Colonic mucosa (tissue), 4 donors: ENCODE results near the gene FSD1L. TPM values are rescaled to one million over a fixed set of nuclear protein-coding genes. Genes with fewer than 3 reads are reported as not detected.
A peak's percentile ranks its signal among the peaks of the same experiment; 100 is the strongest.

Source experiments
- DNase-seq: peaks from one replicate; pipeline ENCODE4 v3.0.0-alpha.2; 2020
- H3K27ac ChIP-seq: fragments of 200-600 bp; one replicate; pipeline ENCODE4 v1.8.0; 2021
- H3K27me3 ChIP-seq: fragments of 200-600 bp; one replicate; pipeline ENCODE4 v1.8.0; 2021
- H3K36me3 ChIP-seq: fragments of 200-600 bp; one replicate; pipeline ENCODE4 v1.8.0; 2021
- H3K4me1 ChIP-seq: fragments of 200-600 bp; one replicate; pipeline ENCODE4 v1.8.0; 2021; ENCODE audit warnings: mild to moderate bottlenecking
- H3K4me3 ChIP-seq: fragments of 200-600 bp; one replicate; pipeline ENCODE4 v1.8.0; 2021
- H3K9ac ChIP-seq, 2 donors: one replicate each; pipeline ENCODE4 v1.7.0; 2013; ENCODE audit warnings: control low read depth in 2 of 2, low read depth in 2 of 2, low read length in 2 of 2
- H3K9me3 ChIP-seq: fragments of 200-600 bp; one replicate; pipeline ENCODE4 v1.8.0; 2021
- intact Hi-C: fragments of 100-400 bp; cut with DNase I; formaldehyde crosslinking; loops from one replicate; pipeline ENCODE4 v1.14.1; 2022
- total RNA-seq, 2 donors: library from RNA; stranded (reverse); fragmentation: NEBNext Ultra II Directional in 1 of 2; extraction: Animal tissue kit (Norgen Biotek cat#: 25700) in 1 of 2; gene quantifications; one replicate each; pipeline ENCODE4 v1.2.1, GENCODE V29; 2021
- TF ChIP-seq, protein P1 (sequence below): fragments of 200-600 bp; IDR thresholded peaks from one replicate; pipeline ENCODE4 v1.8.0; 2022; ENCODE audit warnings: antibody characterized with exemption, mild to moderate bottlenecking
- donor health status: healthy.
- donor health status: DM: no; HTN: no; CAD: no.
- donor health status: DM: no; HTN: no; CAD: no.

Gene FSD1L
- total RNA-seq, 2 donors from 2014 or later = 4.3 to 6.0 TPM

DNA sequence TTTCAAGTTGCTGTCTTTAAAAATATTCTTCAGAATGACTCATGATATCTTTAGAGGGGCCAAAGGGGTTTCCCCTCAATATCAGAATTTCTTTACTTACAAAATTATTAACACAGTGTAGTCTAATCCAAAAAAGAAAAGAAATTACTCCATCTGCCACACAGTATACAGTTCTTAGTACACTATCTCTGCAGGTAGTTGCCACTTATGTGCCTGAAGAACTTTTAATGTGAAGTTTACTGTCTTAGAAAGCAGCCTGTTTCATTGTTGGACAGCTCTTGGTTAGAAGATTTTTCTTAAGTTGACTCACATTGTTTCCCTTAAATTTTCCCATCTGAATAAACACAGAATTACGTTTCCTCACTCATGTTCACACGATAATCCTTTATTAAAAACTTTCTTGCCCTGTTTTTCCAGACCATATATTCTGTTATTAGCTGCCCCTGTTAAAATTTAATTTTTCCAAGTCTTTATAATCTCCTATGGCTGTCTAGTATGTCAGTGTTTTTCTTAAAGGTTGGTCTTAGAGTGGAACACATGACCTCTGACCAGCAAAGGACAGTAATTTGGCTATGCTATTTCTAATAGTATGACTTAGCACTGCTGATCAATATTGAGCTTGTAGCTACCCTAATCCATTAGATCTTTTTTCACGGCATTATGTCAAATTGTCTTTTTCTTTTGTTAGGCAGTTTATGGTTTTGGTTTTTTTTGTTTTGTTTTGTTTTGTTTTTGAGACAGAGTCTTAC is 88.3 kb downstream of the FSD1L start:
- no peaks in the 10 kb centered on the region for H3K27me3 ChIP-seq
- no peak overlapping the region for H3K9ac ChIP-seq
- no peak for DNase-seq
- H3K4me1 ChIP-seq = no peaks in the 10 kb centered on the region
- intact Hi-C loops = no loop called here
- no peaks in the 10 kb centered on the region for H3K9me3 ChIP-seq
- TF ChIP-seq, protein P1, sequence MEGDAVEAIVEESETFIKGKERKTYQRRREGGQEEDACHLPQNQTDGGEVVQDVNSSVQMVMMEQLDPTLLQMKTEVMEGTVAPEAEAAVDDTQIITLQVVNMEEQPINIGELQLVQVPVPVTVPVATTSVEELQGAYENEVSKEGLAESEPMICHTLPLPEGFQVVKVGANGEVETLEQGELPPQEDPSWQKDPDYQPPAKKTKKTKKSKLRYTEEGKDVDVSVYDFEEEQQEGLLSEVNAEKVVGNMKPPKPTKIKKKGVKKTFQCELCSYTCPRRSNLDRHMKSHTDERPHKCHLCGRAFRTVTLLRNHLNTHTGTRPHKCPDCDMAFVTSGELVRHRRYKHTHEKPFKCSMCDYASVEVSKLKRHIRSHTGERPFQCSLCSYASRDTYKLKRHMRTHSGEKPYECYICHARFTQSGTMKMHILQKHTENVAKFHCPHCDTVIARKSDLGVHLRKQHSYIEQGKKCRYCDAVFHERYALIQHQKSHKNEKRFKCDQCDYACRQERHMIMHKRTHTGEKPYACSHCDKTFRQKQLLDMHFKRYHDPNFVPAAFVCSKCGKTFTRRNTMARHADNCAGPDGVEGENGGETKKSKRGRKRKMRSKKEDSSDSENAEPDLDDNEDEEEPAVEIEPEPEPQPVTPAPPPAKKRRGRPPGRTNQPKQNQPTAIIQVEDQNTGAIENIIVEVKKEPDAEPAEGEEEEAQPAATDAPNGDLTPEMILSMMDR = no peak
- no peaks in the 10 kb centered on the region for H3K36me3 ChIP-seq
- H3K4me3 ChIP-seq = no peak overlapping the region
- no peak overlapping the region for H3K27ac ChIP-seq

DNA sequence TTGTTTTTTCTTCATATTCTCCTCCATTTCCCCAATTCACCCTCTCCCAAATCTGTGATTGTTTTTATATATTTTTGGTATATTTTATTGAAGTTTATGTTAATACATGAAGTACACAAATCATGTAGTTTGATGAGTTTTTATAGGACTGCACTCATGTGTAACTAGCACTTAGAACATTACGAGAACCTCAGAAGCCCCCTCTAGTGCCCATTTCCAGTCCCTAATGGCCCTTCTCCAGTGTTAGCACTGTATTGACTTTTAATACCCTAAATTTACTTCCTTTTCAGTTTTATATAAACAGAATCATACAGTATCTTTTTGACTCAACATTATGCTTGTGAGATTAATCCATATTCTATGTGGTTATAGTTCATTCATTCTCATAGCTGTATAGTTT is 91.6 kb downstream of the FSD1L start:
- Histone ChIP-seq H3K4me1 (no peaks in the 10 kb centered on the region), H3K4me3 (no peak overlapping the region), H3K36me3 (no peaks in the 10 kb centered on the region), H3K27me3 (no peaks in the 10 kb centered on the region), H3K9me3 (no peaks in the 10 kb centered on the region), H3K27ac (no peak overlapping the region), H3K9ac (no peak overlapping the region)
- DNase-seq = no peak
- TF ChIP-seq, protein P1 = no peak
- intact Hi-C loops = no loop called here

DNA sequence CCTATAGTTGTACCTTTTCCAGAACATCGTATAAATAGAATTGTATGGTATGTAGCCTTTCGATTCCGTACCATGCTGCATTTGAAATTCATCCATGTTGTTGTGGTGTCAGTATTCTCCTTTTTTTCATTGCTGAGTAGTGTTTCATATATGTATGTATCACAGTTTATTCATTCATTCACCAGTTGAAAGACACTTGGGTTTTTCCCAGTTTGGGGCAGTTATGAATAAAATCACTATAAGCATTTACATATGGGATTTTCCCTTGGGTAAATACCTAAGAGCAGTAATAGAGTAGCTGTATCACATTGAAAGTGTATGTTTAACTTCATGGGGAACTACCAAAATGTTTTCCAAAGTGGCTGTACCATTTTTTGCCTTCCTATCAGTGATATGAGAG is 94.0 kb downstream of the FSD1L start:
- TF ChIP-seq, protein P1 = no peak
- H3K4me1 ChIP-seq = no peaks in the 10 kb centered on the region
- H3K9ac ChIP-seq = no peak overlapping the region
- no peaks in the 10 kb centered on the region for H3K27me3 ChIP-seq
- DNase-seq = no peak
- H3K9me3 ChIP-seq = no peaks in the 10 kb centered on the region
- no peak overlapping the region for H3K27ac ChIP-seq
- H3K4me3 ChIP-seq = no peak overlapping the region
- intact Hi-C loops = no loop called here
- H3K36me3 ChIP-seq = no peaks in the 10 kb centered on the region

DNA sequence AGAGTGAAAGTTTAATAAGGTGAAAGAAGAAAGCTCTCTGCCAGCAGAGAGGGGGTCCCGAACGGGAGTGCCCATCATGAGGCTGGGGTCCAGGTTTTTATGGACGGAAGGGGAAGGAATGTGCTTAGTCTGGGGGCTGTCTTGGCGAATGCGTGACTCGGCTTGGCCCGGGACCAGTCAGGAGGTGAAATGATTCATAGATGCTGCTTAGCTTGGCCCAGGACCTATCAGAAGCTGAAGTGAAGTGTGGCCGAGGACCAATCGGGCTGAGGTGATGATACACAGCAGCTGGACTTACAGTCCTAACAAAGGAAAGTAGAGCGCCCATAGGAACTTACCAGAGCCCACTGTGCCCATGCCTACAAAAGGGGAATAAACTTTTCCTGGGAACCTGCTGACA is 106.2 kb downstream of the FSD1L start:
- H3K27ac ChIP-seq = no peak overlapping the region
- no peaks in the 10 kb centered on the region for H3K4me1 ChIP-seq
- H3K9ac ChIP-seq = no peak overlapping the region
- H3K27me3 ChIP-seq = no peaks in the 10 kb centered on the region
- no peak overlapping the region for H3K4me3 ChIP-seq
- intact Hi-C loops = no loop called here
- DNase-seq = no peak
- H3K36me3 ChIP-seq = no peaks in the 10 kb centered on the region
- no peaks in the 10 kb centered on the region for H3K9me3 ChIP-seq
- TF ChIP-seq, protein P1 = no peak

DNA sequence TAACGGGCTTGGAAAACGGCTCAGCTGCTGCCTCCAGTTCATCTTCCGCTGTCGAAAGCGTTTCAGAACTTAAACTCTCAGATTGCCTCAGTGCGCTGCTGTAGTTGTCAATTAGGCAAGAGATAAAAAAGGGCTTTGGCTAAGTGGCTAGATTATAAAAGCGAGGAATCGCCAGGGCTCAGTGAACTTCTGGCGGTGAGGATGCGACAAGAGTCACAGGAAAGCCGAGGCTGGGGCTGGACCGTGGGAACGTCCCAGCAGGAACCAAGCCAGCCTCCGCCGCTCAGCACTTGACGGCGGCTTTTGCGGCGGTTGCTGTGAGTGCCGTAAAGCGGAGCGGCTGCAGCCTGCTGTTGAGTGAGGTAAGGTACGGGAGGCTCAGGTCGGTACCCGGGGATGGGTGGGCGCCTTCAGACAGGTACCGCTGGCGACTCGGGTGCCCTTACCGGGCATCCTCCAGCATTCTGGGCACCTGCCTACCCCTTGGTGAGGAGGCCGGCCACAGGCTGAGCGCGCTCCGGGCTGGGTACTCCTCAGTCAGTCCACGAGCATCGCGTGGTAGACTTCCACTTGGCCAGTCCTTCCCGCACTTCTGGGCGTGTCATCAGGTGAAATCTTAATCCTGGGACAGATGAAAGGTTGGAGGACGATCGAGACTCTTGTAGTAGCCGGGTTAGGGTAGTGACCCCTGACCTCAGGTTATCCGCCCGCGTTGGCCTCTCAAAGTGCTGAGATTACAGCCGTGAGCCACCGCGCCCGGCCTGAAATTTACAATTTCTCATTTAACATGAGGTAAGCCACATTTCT is 110.2 kb downstream of the FSD1L start, which contains the start of gene FKTN:
TSS of gene FKTN (plus strand) at position 328 of the 807 bp plus-strand sequence. CDS start 16,902 bp downstream, outside the sequence.
- DNase-seq = peak; percentile 91
- Histone ChIP-seq H3K36me3 (no peaks in the 10 kb centered on the region), H3K9me3 (no peaks in the 10 kb centered on the region), H3K4me1 (no peaks in the 10 kb centered on the region), H3K4me3 (peak within 1 kb of the TSS; percentile 88), H3K9ac (peak within 1 kb of the TSS; percentile 75 to 78), H3K27me3 (no peaks in the 10 kb centered on the region), H3K27ac (peak within 1 kb of the TSS; percentile 22)
- intact Hi-C loops = no loop called here
- TF ChIP-seq, protein P1 = no peak
